OCI-M2 (cell line): ENCODE data around the gene PDE11A.

ENCODE experiments used
- DNase-seq: peaks from one replicate; lab custom pipeline; 2025; ENCODE audit not compliant: unreplicated experiment; lab: John Stamatoyannopoulos, UW

PDE11A gene

DNA sequence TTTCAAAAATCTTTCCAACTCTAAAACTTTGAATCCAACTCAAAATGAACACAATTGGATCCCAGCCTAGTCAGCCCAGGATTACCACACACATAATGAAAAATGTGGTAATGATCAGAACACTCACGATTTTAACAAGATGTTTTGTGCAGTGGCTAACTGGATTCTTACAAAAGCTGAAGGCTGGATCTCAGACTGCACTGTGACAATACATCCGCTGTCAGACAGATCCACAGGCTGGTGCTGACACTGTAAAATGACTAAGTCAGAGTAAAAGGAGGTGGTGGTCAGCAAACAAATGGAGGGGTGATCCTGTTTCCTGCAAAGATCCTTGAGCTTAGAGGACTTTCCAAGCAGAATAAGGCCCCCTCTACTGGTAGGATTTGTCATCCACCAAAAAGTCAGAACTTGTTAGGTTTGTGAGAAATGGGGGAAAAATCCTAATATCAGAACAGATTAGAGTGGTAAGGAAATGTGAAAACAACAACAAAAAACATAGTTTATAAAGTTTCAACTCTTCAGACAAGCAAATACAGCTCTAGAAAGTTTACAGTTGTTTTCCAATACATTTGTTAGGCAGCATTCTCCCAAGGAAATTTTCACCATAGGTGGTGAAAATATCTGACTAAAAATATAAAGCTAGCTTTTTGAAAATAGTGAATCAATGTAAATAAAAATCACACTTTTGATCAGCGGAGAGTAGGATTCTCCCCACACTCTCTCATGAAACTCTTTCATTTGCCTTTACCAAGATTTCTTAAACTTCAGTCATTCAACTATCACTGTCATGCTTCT lies 468.1 kb downstream of the PDE11A start:
- no peak for DNase-seq

DNA sequence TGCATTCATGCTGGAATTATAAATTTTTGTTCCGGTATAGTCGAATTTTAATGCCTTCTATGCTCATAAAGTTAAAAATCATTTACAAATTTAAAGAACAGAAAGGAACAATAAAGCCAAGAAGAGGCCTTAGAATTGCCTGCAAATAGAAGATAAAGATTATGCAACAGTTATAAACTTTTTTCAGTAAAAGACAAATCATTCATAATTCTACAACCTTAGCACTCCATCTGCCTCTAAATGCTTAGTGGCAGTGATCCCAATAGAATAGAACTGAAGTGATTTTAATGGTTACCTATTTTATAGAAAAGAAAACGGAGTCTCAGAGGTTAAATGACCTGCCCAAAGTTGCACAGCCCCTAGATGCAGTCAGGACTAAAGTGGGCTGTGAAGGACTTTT lies 468.8 kb downstream of the PDE11A start:
- no peak for DNase-seq

DNA sequence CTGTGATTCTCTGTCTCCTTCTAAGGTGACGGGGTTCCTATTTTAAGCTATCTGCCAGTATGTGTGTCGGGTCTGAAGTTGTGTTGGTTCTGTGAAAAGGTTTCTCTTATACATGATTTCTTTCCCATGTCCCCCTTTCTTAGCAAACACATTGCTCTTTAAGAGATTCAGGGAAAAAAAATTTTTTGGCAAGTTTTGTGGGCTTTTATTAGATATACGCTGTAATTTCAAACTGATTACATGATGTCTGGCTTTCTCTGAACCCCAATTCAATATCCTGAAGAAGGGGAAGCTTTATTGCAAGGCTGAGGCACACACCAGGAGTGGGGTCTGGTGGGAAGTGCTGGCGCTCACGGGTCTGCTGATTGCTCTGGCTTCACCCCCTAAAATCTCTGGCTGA lies 469.4 kb downstream of the PDE11A start:
- no peak for DNase-seq

DNA sequence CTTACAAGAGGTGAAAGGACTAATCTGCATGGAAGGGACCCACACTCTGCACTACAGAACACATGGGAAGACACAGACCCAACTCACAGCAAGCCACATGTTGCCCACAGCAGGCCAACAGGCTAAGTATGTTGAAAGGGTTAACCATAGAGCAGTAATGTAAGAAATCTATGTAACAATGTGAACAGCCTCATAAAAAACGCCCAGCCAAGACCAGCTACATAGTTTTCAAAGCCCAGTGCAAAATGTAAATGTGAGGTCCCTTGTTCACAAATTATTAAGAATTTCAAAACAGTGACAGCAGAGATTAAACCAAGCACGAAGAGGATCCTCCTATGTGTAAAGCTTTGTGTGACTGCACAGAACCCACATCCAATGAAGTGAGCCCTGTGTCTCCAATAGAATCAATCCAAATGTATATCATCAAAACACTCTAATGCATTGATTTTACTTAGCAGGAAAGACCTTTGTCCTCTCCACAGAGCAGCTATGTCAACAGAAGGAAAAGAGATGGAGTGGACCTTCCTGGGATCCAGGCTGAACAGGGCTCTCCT lies 469.9 kb downstream of the PDE11A start:
- no peak for DNase-seq

DNA sequence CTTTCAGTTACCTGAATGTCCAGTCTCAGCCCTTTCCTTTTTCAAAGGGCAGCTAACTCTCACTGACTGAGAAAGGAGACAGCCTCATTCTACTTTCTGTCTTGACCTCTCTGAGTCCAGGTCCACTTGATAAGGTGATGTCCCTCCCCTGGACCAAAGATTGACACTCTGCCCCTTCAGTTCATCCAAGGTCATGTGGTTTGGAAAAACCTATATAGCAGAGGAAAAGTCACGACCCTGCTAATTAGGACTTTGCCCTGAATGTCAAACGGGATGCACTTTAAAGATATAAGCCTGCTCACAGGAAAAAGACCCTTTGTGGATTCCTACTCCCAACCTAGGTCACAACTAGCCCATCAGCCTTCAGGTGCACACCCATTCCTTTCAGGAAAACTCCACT lies 471.7 kb downstream of the PDE11A start:
- no peak for DNase-seq

DNA sequence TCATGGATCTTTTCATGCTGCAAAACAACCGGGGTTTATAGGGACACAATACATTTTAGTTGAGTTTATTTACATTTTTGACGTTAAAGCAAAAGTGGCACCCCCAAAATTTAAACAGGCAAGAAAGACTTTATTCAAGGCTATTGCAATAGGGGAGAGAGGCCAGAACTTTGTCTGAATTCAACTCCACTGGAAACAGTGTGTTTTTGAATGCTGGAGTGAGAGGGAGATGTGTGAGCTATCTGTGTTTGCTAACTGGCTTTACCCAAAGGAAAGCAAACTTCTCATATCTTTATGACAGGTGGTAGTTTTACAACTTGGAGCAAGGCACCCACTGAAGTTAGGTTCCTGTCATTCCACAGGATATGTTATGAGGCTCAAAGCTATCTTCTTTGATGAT lies 472.6 kb downstream of the PDE11A start:
- DNase-seq: no peak

DNA sequence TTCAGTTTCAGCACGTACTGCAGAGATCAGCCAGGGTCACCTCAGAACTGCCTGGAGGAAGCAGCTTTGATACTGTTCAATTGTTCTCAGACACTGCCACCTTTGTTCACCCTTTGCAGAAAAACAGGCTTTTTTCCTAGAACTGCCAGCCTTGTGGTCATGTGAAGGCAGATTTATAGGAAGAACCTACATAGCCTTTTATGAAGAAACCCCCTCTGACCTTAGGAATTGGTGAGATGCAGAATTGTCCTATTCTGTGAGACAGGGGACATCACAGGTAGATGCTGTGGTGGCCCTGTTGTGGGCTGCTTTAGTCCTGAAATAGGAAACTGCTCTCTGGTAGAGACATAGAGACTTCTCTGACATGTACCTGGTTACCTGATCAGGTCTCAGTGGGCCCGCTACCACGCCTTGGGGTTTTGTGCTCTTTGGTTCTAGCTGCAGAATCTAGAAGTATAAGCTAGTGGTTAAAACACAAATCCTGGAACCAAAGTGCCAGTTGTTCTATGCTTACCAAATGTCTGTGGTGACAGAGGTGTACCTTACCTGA lies 473.4 kb downstream of the PDE11A start:
- no peak for DNase-seq

DNA sequence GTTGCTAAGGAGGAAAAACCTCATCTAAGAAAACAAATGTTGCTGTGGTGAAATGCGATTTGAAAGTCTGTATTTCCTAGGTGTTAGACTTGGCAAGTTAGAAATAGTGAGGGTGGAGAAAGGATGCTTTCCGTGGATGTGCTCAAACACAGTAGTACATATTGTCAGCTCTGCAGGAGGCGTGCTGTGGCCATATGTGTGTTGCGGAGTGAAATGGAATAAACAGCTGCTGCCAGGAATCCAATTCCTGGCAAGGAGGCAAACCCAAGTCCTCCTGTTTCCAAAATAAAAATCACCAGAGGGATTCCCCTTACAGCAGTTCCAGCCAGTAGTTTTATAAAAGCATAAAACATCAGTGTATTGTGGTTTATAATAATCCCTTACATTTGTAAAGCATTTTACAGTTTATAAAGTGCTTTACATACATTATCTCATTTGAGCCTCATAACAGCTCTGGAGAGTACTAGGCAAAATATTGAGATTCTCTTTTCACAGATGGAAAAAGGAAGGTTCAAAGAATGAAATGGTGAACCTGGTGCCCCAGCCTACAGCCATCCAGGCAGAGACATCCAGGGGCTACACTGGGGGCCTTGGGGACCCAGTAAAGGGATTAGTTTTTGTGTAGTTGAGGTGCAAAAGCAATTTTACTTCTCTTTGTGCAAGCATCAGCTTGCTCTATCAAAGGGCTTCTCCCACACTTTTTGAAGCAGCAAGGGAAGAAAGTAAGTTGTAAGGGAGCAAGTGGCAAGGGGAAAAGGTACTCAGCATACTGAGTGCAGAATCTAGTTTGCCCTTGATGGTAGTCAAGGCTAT lies 474.0 kb downstream of the PDE11A start:
- DNase-seq: no peak

DNA sequence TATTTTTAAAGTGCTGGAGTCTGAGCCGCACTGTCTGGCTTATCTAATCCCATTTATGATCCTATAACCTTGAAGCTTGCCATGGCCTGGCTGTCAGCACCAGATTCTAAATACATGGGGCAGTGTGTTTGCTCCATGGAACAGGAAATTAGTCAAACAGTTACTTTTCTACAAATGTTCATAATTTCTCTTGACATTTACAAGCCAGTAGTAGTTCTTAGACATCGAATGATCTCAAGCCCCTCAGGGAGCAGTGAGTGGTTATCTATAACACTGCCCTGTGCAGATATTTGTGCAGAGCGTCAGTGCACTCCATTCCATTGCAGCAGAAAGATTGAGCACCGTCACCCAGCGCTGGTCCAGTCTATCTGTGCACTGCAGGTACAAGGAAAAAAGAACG lies 474.8 kb downstream of the PDE11A start:
- peak; percentile 9 for DNase-seq

DNA sequence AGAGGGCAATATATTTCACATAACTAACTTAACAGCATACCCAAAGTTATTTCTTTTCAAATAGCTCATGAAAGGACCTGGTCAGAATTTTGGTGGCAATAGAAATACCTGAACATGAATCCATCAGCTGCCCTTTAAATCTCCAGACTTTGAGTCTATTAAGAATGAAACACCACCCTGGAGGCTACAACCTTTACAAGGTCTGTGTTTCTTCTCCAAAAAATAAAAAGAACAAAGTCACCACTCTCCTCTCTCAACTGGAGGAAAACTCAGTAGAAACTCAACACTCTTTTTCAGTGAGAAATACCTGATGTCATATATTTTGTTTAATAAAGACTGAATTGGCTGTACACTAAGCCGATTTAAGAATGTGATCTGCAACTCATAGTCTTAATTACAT lies 475.7 kb downstream of the PDE11A start:
- no peak for DNase-seq

DNA sequence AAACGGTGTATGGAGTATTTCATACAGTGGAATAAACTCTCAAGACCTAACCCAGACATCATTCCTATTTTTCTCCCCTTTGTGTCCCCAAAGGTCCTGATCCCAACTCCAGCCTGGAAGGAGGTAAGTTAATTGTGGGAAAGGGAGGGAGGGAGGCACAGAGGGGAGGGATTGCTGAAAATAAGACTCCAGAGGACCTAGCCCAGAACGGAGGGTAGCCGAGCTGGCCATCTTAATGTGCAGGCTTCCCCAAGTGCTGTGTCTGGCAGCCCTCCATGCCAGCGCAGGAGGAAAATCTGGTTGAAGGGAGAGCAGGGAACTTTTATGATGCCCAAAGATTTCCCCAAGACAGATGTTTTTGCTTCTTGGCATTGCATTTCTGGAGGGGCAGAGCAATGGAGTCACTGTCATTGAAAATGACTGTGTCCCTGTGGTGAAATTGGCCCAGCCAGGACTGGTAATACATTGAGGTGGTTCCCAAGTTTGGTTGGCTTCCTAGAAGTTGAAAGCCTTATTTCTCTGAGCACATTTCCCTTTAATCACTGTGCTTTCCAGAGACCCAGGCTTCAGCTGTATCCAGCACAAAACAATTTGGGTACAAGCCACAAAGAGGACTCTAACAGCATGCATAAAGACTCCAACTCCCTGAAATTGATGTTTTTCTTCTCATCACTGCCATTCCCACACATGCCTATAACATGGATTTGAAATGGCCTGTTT lies 477.3 kb downstream of the PDE11A start:
- DNase-seq: no peak

DNA sequence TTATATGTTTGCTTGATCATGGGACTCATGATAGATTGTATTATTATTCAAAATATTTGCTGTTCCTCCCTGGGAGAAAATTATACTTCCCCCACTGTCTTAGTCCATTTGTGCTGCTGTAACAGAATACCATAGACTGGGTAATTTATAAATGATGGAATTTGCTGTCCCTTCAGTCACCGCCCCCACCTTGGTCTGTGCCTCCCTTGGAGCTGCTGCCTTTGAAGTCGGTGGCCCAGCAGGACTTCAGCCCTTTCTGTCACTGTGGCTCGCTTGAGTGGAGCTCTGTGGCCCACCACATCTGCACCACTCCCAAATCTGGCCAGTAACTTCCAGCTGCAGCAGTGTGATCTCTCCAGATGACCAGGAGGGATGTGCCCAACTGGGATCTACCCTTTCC lies 479.2 kb downstream of the PDE11A start:
- DNase-seq: no peak

DNA sequence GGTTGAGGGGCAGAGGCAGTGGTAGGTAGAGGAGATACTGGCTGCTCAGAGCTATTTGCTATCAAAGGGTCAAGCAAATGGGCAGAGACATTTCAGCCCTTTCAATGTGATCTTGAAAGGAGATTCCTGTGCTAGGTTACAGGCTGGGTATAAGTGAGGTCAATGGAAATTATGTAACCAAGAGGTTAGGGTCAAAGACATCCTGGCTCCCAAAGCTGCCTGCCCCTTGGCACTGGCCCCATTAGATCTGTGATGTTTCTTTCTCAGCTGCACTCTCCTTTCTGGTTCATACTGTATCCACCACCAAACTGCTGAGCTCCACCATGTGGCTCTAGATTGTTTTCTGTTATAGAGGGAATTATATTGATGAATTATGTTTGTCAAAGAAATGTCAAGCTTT lies 479.6 kb downstream of the PDE11A start:
- no peak for DNase-seq

DNA sequence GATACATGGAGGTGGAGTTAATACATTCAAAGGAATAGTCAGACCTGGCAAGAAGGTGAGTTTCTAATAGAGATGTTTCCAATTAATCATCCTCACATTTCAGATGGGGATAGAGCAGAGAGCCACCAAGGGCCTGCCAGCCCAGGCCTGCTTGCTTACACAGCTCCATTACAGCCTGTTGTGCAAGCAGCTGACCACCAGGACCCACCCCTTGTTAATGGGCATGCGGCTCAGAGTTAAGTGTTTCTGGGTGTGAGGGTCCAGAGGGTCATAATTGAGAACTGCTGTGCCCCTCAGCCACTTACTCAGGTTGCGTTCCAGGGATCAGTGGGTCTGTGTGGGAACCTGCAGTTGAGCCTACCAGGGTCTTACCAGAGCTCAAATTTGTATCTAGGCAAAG lies 480.2 kb downstream of the PDE11A start:
- no peak for DNase-seq

DNA sequence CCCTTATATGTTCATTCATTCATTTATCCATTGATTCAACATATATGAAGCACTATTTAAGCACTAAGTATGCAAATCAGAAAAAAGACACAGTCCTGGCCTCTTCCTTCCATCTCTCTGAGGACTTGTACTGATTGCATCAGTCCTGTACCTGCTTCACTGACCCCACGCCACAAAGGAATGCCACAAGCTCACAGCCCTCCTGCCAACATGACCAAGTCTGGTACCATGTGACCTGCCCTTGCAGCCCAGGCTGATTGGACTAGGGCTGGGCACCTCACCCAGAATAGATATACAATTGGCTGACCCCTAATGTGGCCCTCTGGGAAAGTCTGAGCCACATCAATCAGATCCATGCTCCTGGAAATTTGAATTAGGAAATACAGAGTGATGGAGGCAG lies 483.4 kb downstream of the PDE11A start:
- DNase-seq: no peak

DNA sequence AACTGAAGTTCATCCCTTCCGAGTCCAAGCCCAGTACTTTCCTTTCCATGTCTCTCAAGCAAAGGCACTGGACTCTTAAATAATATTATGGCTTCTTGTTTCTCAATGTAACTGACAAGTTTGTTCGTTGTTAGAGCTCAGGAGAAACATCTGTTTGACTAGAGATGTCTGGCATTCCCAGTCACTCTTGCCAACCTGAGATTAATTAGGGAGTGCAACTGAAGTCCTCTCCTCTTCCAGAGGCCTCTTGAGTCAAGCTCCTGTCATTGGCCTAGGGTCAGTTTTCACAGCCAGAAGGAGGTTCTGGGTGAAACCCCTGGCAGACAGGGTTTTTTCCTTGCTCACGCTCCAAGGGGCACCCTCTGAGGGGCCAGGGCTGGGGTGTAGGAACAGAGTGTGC lies 483.9 kb downstream of the PDE11A start:
- DNase-seq: no peak

DNA sequence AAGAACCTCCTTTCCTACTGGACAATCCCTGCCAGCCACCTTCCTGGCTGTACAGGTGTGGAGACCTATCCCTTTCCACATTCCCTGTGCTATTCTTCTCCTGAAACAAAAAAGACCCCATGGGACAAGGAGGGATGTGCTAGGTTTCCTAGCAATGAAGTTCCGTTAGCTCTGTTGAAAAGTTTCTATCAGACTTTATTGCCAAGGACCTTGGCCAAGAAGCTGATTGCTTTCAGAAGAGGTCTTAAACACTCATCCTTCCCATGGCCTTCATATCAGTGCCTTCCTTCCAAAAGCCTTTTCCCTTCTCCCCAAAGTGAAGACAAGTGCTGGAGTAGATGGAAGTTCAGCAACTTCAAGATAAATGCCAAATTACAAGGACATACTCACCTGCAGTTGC lies 485.2 kb downstream of the PDE11A start:
- DNase-seq: no peak

DNA sequence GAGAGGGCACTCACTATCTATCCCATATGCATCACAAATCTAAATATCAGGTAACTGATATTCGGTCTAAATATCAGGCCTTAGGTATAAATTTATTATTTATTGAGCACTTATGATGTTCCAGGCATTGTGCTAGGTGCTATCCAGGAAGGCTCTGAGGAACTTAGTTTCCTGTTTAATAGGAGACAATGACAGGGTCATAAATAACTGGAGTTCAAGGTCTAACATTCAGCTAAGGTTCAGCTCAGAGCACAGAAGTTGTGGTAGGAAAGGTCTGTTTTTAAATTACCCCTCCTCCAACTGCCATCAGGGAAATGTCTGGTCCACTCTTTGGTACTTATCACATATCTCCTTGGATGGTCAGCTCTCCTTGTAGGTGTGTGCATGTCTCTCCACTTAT lies 486.4 kb downstream of the PDE11A start:
- DNase-seq: no peak

DNA sequence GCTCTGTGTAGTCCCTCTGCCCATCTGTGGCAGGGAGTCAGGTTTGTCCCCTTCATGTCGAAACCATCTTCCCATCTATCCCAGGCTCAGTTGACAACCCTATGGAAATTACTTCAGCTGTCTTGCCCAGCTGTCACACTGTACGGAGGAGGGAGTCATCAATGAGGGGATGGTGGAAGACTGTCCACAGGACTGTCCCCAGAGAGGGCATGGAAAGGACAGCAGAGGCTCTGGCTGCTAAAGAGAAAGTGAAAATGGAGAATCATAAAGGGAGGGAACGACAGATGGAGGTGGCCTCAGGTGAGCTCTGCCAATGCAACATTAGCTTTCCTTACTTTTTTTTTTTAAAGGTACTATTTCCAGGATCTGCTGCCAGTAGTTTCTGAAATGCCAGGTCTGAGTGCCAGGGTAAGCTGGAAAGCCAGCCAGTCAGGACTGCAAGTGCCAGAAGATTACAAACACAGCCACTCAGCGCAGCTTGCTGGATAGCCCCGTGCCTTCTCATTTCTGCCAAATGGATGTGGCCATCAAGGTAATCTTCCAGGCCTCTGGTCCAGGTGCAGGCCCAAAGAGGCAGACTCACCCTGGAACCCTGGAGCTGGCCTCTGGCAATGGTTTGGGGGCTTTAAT lies 487.2 kb downstream of the PDE11A start:
- no peak for DNase-seq

DNA sequence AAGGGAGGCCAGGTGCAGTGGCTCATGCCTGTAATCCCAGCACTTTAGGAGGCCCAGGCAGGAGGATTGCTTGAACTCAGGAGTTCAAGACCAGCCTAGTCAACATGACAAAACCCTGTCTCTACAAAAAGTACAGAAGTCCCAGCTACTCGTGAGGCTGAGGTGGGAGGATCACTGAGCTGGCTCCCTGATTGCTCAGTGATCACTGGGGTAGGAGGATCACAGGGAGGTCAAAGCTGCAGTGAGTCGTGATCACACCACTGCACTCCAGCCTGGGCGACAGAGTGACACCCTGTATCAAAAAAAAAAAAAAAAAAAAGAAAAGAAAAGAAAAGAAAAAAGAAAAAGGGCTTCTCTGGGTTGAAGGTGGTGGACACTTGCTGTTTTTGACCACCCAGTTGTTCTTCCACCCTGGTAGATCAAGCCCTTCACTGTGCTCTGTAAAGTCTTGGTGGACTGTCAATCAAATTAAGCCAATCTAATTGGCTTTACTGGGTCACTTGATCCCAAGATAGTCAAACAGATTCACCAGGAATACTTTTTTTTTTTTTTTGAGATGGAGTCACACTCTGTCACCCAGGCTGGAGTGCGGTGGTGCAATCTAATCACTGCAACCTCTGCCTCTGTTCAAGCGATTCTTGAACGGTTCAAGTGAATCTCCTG lies 488.4 kb downstream of the PDE11A start:
- DNase-seq: no peak
